ENCODE results near the gene ARHGEF28.

DNA sequence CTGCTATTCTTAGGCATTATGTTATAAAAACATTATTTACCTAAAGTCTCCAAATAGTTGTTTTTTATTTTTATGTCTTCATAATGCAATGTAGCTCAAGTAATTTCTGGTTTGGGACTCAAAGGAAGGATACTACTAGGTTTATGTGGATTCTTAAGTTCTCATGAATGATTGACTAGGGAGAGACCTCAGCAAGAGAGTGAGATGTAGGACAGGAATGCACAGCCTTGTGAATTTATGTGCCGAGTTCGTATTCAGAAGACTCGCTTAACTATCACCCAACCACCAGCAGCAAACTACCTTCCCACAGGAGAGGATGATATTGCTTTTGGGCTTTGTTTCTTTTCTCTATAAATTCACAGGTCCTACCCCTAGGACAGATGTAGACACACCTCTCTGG lies 282.9 kb downstream of the ARHGEF28 start:
- TF ChIP-seq FOXA1 (IDR thresholded peaks at IDR 0.05) (no peak), FOXA1 (CRISPR knock-in tag; IDR thresholded peaks at IDR 0.05) (no peak), EZH2 (conservative IDR thresholded peaks at IDR 0.05; ENCODE audit: low read depth, low read length) (no peak), ZNF33A (CRISPR knock-in tag; IDR thresholded peaks at IDR 0.05; ENCODE audit: borderline replicate concordance) (no peak), POLR2A (IDR thresholded peaks at IDR 0.05; ENCODE audit: insufficient read depth in 1 of 2, low read depth in 2 of 2, low read length in 2 of 2) (no peak), ZNF121 (CRISPR knock-in tag; IDR thresholded peaks at IDR 0.05) (no peak), JUND (CRISPR knock-in tag; IDR thresholded peaks at IDR 0.05) (no peak), SRSF1 (optimal IDR thresholded peaks at IDR 0.05; ENCODE audit: low read depth, low read length) (no peak), SSRP1 (CRISPR knock-in tag; IDR thresholded peaks at IDR 0.05) (no peak)
- TF ChIP-seq, protein P1, sequence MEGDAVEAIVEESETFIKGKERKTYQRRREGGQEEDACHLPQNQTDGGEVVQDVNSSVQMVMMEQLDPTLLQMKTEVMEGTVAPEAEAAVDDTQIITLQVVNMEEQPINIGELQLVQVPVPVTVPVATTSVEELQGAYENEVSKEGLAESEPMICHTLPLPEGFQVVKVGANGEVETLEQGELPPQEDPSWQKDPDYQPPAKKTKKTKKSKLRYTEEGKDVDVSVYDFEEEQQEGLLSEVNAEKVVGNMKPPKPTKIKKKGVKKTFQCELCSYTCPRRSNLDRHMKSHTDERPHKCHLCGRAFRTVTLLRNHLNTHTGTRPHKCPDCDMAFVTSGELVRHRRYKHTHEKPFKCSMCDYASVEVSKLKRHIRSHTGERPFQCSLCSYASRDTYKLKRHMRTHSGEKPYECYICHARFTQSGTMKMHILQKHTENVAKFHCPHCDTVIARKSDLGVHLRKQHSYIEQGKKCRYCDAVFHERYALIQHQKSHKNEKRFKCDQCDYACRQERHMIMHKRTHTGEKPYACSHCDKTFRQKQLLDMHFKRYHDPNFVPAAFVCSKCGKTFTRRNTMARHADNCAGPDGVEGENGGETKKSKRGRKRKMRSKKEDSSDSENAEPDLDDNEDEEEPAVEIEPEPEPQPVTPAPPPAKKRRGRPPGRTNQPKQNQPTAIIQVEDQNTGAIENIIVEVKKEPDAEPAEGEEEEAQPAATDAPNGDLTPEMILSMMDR (CRISPR knock-in tag; IDR thresholded peaks at IDR 0.05), result no peak
- TF ChIP-seq, protein P2, sequence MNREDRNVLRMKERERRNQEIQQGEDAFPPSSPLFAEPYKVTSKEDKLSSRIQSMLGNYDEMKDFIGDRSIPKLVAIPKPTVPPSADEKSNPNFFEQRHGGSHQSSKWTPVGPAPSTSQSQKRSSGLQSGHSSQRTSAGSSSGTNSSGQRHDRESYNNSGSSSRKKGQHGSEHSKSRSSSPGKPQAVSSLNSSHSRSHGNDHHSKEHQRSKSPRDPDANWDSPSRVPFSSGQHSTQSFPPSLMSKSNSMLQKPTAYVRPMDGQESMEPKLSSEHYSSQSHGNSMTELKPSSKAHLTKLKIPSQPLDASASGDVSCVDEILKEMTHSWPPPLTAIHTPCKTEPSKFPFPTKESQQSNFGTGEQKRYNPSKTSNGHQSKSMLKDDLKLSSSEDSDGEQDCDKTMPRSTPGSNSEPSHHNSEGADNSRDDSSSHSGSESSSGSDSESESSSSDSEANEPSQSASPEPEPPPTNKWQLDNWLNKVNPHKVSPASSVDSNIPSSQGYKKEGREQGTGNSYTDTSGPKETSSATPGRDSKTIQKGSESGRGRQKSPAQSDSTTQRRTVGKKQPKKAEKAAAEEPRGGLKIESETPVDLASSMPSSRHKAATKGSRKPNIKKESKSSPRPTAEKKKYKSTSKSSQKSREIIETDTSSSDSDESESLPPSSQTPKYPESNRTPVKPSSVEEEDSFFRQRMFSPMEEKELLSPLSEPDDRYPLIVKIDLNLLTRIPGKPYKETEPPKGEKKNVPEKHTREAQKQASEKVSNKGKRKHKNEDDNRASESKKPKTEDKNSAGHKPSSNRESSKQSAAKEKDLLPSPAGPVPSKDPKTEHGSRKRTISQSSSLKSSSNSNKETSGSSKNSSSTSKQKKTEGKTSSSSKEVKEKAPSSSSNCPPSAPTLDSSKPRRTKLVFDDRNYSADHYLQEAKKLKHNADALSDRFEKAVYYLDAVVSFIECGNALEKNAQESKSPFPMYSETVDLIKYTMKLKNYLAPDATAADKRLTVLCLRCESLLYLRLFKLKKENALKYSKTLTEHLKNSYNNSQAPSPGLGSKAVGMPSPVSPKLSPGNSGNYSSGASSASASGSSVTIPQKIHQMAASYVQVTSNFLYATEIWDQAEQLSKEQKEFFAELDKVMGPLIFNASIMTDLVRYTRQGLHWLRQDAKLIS (CRISPR knock-in tag; IDR thresholded peaks at IDR 0.05), result no peak
